K562 (cell line): ENCODE measurements around the gene ABCA4. TPM values are rescaled to one million over a fixed set of nuclear protein-coding genes. Genes with fewer than 3 reads are reported as not detected.

Source experiments
- CHCHD3 ChIP-seq: fragments of 250-450 bp; sonication (Bioruptor Pico); IDR thresholded peaks from 2 replicates; pipeline ENCODE4 v2.1.2; 2022; ENCODE audit warnings: mild to moderate bottlenecking
- EWSR1 ChIP-seq: fragments of 450-650 bp; IDR thresholded peaks from 2 replicates; pipeline ENCODE4 v1.6.1; 2018; ENCODE audit warnings: borderline replicate concordance, mild to moderate bottlenecking, low read depth, moderate library complexity; ENCODE audit not compliant: partially characterized antibody
- GABPB1 ChIP-seq: sonication (generic); formaldehyde crosslinking; IDR thresholded peaks from 2 replicates; pipeline ENCODE4 v1.8.0; 2022; ENCODE audit warnings: mild to moderate bottlenecking, missing genetic modification reagents
- TAF15 ChIP-seq: fragments of 200-400 bp; formaldehyde crosslinking; IDR thresholded peaks from 2 replicates; pipeline ENCODE4 v1.6.1; 2017; ENCODE audit warnings: mild to moderate bottlenecking, low read depth, low read length, moderate library complexity
- polyA plus RNA-seq, 8 experiments: library from polyadenylated mRNA; depleted of rRNA in 4 of 8; stranded (reverse) in 5 of 8; unstranded in 3 of 8; fragments of >200 nt; fragmentation: Nextera tagmentation in 2 of 8; fragmentation: Illumina TruSeq in 1 of 8; extraction: Ambion mirVana in 2 of 8; extraction: Trizol in 1 of 8; gene quantifications; 2 replicates each; pipeline versions ENCODE4 v1.2.1 to v1.2.3, GENCODE V29; 2011 to 2014; ENCODE audit warnings: inconsistent platforms in 1 of 8, missing spikeins in 1 of 8
- total RNA-seq, 7 experiments: library from RNA; depleted of rRNA in 6 of 7; stranded (reverse); fragments of >200 nt in 6 of 7; fragmentation: Illumina TruSeq in 2 of 7; extraction: Trizol in 2 of 7; gene quantifications; 2 replicates each; pipeline versions ENCODE4 v1.2.1 to v1.2.3, GENCODE V29; 2011 to 2021; ENCODE audit warnings: low replicate concordance in 1 of 7
- TF ChIP-seq, protein P1 (sequence below): fragments of 250-450 bp; sonication (Bioruptor Pico); IDR thresholded peaks from 2 replicates; pipeline ENCODE4 v1.5.0; 2021; ENCODE audit warnings: mild to moderate bottlenecking, borderline replicate concordance
- TF ChIP-seq, protein P2 (sequence below): fragments of 250-450 bp; sonication (Bioruptor Pico); IDR thresholded peaks from 2 replicates; pipeline ENCODE4 v1.4.0; 2020; ENCODE audit warnings: mild to moderate bottlenecking, moderate library complexity

The ABCA4 gene
- total and polyA plus RNA-seq, 9 of the 15 experiments (the other 6 are each of a cell fraction or from before 2014, with no cell fraction given): 0.01 to 0.04 TPM; not detected in 7

DNA sequence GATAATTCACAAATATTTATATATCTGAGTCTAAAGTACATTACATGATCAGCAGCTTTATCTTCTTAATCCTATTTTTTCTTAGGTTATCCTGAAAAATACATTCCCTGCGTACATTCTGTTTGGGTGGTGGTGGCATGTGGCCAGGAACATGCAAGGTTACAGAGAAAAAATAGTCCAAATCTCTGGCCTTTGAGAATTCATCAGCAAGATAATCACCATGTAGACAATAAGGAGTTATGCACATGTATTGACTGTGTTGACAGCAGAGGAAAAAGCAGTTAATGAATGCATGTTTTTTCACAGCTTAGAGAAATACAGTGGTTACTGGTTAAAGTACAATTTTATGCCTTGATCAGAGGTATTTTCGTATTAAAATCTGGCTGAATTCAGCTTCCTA, 49.0 kb downstream of the ABCA4 start (continued):
- TF ChIP-seq, protein P1, sequence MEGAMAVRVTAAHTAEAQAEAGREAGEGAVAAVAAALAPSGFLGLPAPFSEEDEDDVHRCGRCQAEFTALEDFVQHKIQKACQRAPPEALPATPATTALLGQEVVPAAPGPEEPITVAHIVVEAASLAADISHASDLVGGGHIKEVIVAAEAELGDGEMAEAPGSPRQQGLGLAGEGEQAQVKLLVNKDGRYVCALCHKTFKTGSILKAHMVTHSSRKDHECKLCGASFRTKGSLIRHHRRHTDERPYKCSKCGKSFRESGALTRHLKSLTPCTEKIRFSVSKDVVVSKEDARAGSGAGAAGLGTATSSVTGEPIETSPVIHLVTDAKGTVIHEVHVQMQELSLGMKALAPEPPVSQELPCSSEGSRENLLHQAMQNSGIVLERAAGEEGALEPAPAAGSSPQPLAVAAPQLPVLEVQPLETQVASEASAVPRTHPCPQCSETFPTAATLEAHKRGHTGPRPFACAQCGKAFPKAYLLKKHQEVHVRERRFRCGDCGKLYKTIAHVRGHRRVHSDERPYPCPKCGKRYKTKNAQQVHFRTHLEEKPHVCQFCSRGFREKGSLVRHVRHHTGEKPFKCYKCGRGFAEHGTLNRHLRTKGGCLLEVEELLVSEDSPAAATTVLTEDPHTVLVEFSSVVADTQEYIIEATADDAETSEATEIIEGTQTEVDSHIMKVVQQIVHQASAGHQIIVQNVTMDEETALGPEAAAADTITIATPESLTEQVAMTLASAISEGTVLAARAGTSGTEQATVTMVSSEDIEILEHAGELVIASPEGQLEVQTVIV (CRISPR knock-in tag): no peak
- TF ChIP-seq EWSR1 (no peak), GABPB1 (CRISPR knock-in tag) (no peak), TAF15 (no peak), CHCHD3 (CRISPR knock-in tag) (no peak)
- TF ChIP-seq, protein P2, sequence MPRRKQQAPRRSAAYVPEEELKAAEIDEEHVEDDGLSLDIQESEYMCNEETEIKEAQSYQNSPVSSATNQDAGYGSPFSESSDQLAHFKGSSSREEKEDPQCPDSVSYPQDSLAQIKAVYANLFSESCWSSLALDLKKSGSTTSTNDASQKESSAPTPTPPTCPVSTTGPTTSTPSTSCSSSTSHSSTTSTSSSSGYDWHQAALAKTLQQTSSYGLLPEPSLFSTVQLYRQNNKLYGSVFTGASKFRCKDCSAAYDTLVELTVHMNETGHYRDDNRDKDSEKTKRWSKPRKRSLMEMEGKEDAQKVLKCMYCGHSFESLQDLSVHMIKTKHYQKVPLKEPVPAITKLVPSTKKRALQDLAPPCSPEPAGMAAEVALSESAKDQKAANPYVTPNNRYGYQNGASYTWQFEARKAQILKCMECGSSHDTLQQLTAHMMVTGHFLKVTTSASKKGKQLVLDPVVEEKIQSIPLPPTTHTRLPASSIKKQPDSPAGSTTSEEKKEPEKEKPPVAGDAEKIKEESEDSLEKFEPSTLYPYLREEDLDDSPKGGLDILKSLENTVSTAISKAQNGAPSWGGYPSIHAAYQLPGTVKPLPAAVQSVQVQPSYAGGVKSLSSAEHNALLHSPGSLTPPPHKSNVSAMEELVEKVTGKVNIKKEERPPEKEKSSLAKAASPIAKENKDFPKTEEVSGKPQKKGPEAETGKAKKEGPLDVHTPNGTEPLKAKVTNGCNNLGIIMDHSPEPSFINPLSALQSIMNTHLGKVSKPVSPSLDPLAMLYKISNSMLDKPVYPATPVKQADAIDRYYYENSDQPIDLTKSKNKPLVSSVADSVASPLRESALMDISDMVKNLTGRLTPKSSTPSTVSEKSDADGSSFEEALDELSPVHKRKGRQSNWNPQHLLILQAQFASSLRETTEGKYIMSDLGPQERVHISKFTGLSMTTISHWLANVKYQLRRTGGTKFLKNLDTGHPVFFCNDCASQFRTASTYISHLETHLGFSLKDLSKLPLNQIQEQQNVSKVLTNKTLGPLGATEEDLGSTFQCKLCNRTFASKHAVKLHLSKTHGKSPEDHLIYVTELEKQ (CRISPR knock-in tag): no peak
